ENCODE results near the gene KCNMB1.

Gene KCNMB1

GRCh38 chr5:170427672-170428236 lies 38.6 kb upstream of the KCNMB1 start:
- DNase-seq (ENCODE audit: extremely low spot score) = no peak
- ChIA-PET POLR2A (interaction anchor here (0.7 kb wide), 1 partner anchor 206 kb away, joined by 3 read pairs; no protein-coding TSS in a partner anchor), CTCF (interaction anchor here (0.7 to 2.2 kb wide), 4 partner anchors 159 to 206 kb away, joined by 3 to 7 read pairs (median 4); no protein-coding TSS in a partner anchor)
- TF ChIP-seq FOXK2 (IDR thresholded peaks at IDR 0.05) (no peak), HDGF (IDR thresholded peaks at IDR 0.05; ENCODE audit: borderline replicate concordance) (no peak), SUZ12 (IDR thresholded peaks at IDR 0.05) (no peak), ZNF384 (IDR thresholded peaks at IDR 0.05) (no peak), NFRKB (IDR thresholded peaks at IDR 0.05) (no peak), BHLHE40 (IDR thresholded peaks at IDR 0.05; ENCODE audit: borderline replicate concordance) (no peak), CTBP1 (IDR thresholded peaks at IDR 0.05; ENCODE audit: borderline replicate concordance) (no peak), ARNT (IDR thresholded peaks at IDR 0.05) (no peak), SP1 (IDR thresholded peaks at IDR 0.05) (no peak), FOXM1 (IDR thresholded peaks at IDR 0.05; ENCODE audit: borderline replicate concordance) (no peak), PKNOX1 (IDR thresholded peaks at IDR 0.05) (no peak), L3MBTL2 (conservative IDR thresholded peaks at IDR 0.05) (no peak), ELF4 (IDR thresholded peaks at IDR 0.05) (no peak), TARDBP (IDR thresholded peaks at IDR 0.05) (no peak), FOXA1 (IDR thresholded peaks at IDR 0.05) (no peak)

GRCh38 chr5:170426786-170427185 lies 37.6 kb upstream of the KCNMB1 start:
- POLR2A ChIA-PET = interaction anchor here (1.1 kb wide), 1 partner anchor 207 kb away, joined by 4 read pairs; no protein-coding TSS in a partner anchor
- TF ChIP-seq ZNF384 (IDR thresholded peaks at IDR 0.05) (no peak), SP1 (IDR thresholded peaks at IDR 0.05) (no peak), ELF4 (IDR thresholded peaks at IDR 0.05) (no peak), BHLHE40 (IDR thresholded peaks at IDR 0.05; ENCODE audit: borderline replicate concordance) (no peak), ARNT (IDR thresholded peaks at IDR 0.05) (no peak), HDGF (IDR thresholded peaks at IDR 0.05; ENCODE audit: borderline replicate concordance) (no peak), CTBP1 (IDR thresholded peaks at IDR 0.05; ENCODE audit: borderline replicate concordance) (no peak), L3MBTL2 (conservative IDR thresholded peaks at IDR 0.05) (no peak), LEF1 (IDR thresholded peaks at IDR 0.05; ENCODE audit: borderline replicate concordance) (no peak), FOXK2 (IDR thresholded peaks at IDR 0.05) (no peak), SUZ12 (IDR thresholded peaks at IDR 0.05) (no peak), FOXM1 (IDR thresholded peaks at IDR 0.05; ENCODE audit: borderline replicate concordance) (no peak), NFRKB (IDR thresholded peaks at IDR 0.05) (no peak), PKNOX1 (IDR thresholded peaks at IDR 0.05) (no peak), TARDBP (IDR thresholded peaks at IDR 0.05) (no peak), FOXA1 (IDR thresholded peaks at IDR 0.05) (no peak)
- no peak for DNase-seq (ENCODE audit: extremely low spot score)
- CTCF ChIA-PET = interaction anchor here (0.5 to 0.7 kb wide), 2 partner anchors 127 to 250 kb away, joined by 3 read pairs; no protein-coding TSS in a partner anchor

- ChIA-PET CTCF (interaction anchor here (0.7 to 3.3 kb wide), 2 partner anchors 201 to 250 kb away, joined by 3 to 16 read pairs; no protein-coding TSS in a partner anchor), POLR2A (interaction anchor here (1.1 kb wide), 1 partner anchor 207 kb away, joined by 4 read pairs; no protein-coding TSS in a partner anchor)
- TF ChIP-seq FOXK2 (IDR thresholded peaks at IDR 0.05) = no peak
- no peak for TF ChIP-seq TARDBP (IDR thresholded peaks at IDR 0.05)
- no peak for DNase-seq (ENCODE audit: extremely low spot score)
These were observed 37.1 kb upstream of the KCNMB1 start for GRCh38 chr5:170426149-170426767.

- ChIA-PET CTCF (interaction anchor here (0.9 to 3.3 kb wide), 2 partner anchors 8 to 200 kb away, joined by 3 to 16 read pairs; no protein-coding TSS in a partner anchor), POLR2A (interaction anchor here (1.1 kb wide), 1 partner anchor 208 kb away, joined by 4 read pairs; no protein-coding TSS in a partner anchor)
- DNase-seq (ENCODE audit: extremely low spot score) = no peak
- TF ChIP-seq LEF1 (IDR thresholded peaks at IDR 0.05; ENCODE audit: borderline replicate concordance) (no peak), SP1 (IDR thresholded peaks at IDR 0.05) (no peak), FOXK2 (IDR thresholded peaks at IDR 0.05) (no peak), NFRKB (IDR thresholded peaks at IDR 0.05) (no peak), FOXA1 (IDR thresholded peaks at IDR 0.05) (no peak), ZNF384 (IDR thresholded peaks at IDR 0.05) (no peak), BHLHE40 (IDR thresholded peaks at IDR 0.05; ENCODE audit: borderline replicate concordance) (no peak), PKNOX1 (IDR thresholded peaks at IDR 0.05) (no peak), ARNT (IDR thresholded peaks at IDR 0.05) (no peak), FOXM1 (IDR thresholded peaks at IDR 0.05; ENCODE audit: borderline replicate concordance) (no peak), L3MBTL2 (conservative IDR thresholded peaks at IDR 0.05) (no peak), HDGF (IDR thresholded peaks at IDR 0.05; ENCODE audit: borderline replicate concordance) (no peak), ELF4 (IDR thresholded peaks at IDR 0.05) (no peak), SUZ12 (IDR thresholded peaks at IDR 0.05) (no peak), CTBP1 (IDR thresholded peaks at IDR 0.05; ENCODE audit: borderline replicate concordance) (no peak), TARDBP (IDR thresholded peaks at IDR 0.05) (no peak)
These were observed 36.6 kb upstream of the KCNMB1 start for GRCh38 chr5:170425731-170426130.

GRCh38 chr5:170424629-170425028 lies 35.5 kb upstream of the KCNMB1 start:
- ChIA-PET CTCF (interaction anchor here (1.0 to 3.3 kb wide), 2 partner anchors 11 to 199 kb away, joined by 3 to 16 read pairs; no protein-coding TSS in a partner anchor), POLR2A (interaction anchor here (0.7 kb wide), 1 partner anchor 9 kb away, joined by 3 read pairs; no protein-coding TSS in a partner anchor)
- no peak for DNase-seq (ENCODE audit: extremely low spot score)
- TF ChIP-seq SP1 (IDR thresholded peaks at IDR 0.05) (no peak), CTBP1 (IDR thresholded peaks at IDR 0.05; ENCODE audit: borderline replicate concordance) (no peak), FOXK2 (IDR thresholded peaks at IDR 0.05) (no peak), PKNOX1 (IDR thresholded peaks at IDR 0.05) (no peak), SUZ12 (IDR thresholded peaks at IDR 0.05) (no peak)

All from HEK293T (cell line).